PC-3 (cell line): ENCODE measurements around the gene SCPEP1. TPM values are rescaled to one million over a fixed set of nuclear protein-coding genes. Genes with fewer than 3 reads are reported as not detected.

Source experiments
- ATAC-seq: fragments of 200-7000 bp; cut with Tn5 transposase; 2 replicates; pipeline ENCODE4 v1.9.1; 2020; ENCODE audit warnings: mild to moderate bottlenecking, moderate library complexity
- BruUV-seq: library from RNA; stranded (reverse); fragments of 400-500 nt; replicated peaks from 2 replicates; lab custom pipeline; 2021; lab: Mats Ljungman, UMichigan
- CTCF ChIA-PET: fragments of 300-600 bp; sonication (Branson Sonifier 250); formaldehyde crosslinking; loops from one replicate; lab custom pipeline; 2022; ENCODE audit warnings: antibody characterized with exemption; lab: Charles Lee
- POLR2A ChIA-PET: fragments of 300-600 bp; sonication (Branson Sonifier 250); formaldehyde crosslinking; loops from one replicate; lab custom pipeline; 2022; ENCODE audit warnings: antibody characterized with exemption; ENCODE audit not compliant: unreplicated experiment; lab: Charles Lee
- DNase-seq: peaks from one replicate; pipeline ENCODE4 v3.0.0-alpha.2; 2015
- H2AFZ ChIP-seq: fragments of 300-600 bp; sonication (generic); 2 replicates; pipeline ENCODE4 v1.6.0; 2016; ENCODE audit warnings: antibody characterized with exemption, low read length
- H3F3A ChIP-seq: fragments of 300-600 bp; sonication (generic); one replicate; pipeline ENCODE4 v1.6.0; 2017; ENCODE audit warnings: antibody characterized with exemption, low read length, control low read depth, mild to moderate bottlenecking; ENCODE audit not compliant: unreplicated experiment
- H3K27ac ChIP-seq: fragments of 300-600 bp; sonication (generic); 2 replicates; pipeline ENCODE4 v1.5.1; 2016; ENCODE audit warnings: mild to moderate bottlenecking, low read length
- H3K27me3 ChIP-seq: fragments of 300-600 bp; sonication (generic); 2 replicates; pipeline ENCODE4 v1.6.1; 2016; ENCODE audit warnings: low read length, mixed read lengths
- H3K36me3 ChIP-seq: fragments of 300-600 bp; sonication (generic); 2 replicates; pipeline ENCODE4 v1.6.1; 2016; ENCODE audit warnings: low read depth, mixed run types, low read length, mixed read lengths
- H3K4me1 ChIP-seq: fragments of 300-600 bp; sonication (generic); 2 replicates; pipeline ENCODE4 v1.5.1; 2016; ENCODE audit warnings: low read length; ENCODE audit not compliant: insufficient read depth
- H3K4me2 ChIP-seq: fragments of 300-600 bp; sonication (generic); 2 replicates; pipeline ENCODE4 v1.6.0; 2016; ENCODE audit warnings: low read length
- H3K4me3 ChIP-seq: fragments of 300-600 bp; sonication (generic); 2 replicates; pipeline ENCODE4 v1.5.1; 2016; ENCODE audit warnings: mild to moderate bottlenecking, low read length, mixed read lengths
- H3K79me2 ChIP-seq: fragments of 300-600 bp; sonication (generic); 2 replicates; pipeline ENCODE4 v1.6.1; 2017; ENCODE audit warnings: low read length, mixed read lengths
- H3K9ac ChIP-seq: fragments of 300-600 bp; sonication (generic); 2 replicates; pipeline ENCODE4 v1.6.0; 2016; ENCODE audit warnings: mild to moderate bottlenecking, low read length
- H3K9me2 ChIP-seq: fragments of 300-600 bp; sonication (generic); replicated peaks from 2 replicates; pipeline ENCODE4 v1.6.1; 2016; ENCODE audit warnings: mixed run types, low read length, mixed read lengths
- H3K9me3 ChIP-seq: fragments of 300-600 bp; sonication (generic); 2 replicates; pipeline ENCODE4 v1.6.1; 2016; ENCODE audit warnings: low read length, mixed read lengths
- H4K20me1 ChIP-seq: fragments of 300-600 bp; sonication (generic); 2 replicates; pipeline ENCODE4 v1.6.1; 2016; ENCODE audit warnings: low read length, mixed read lengths
- EZH2 ChIP-seq: fragments of 300-600 bp; sonication (generic); IDR thresholded peaks from one replicate; pipeline ENCODE4 v1.6.1; 2017; ENCODE audit warnings: antibody characterized with exemption, mild to moderate bottlenecking, low read length; ENCODE audit not compliant: unreplicated experiment
- EZH2phosphoT487 ChIP-seq: fragments of 300-600 bp; sonication (generic); IDR thresholded peaks from 2 replicates; pipeline ENCODE4 v1.6.1; 2018; ENCODE audit warnings: mild to moderate bottlenecking, antibody characterized with exemption, low read length, borderline replicate concordance
- intact Hi-C: fragments of 100-400 bp; cut with micrococcal nuclease; formaldehyde crosslinking; loops from 2 replicates; pipeline ENCODE4 v1.9.0; 2023
- total RNA-seq: library from RNA; depleted of rRNA; stranded (reverse); fragments of >200 nt; gene quantifications from 2 replicates; pipeline ENCODE4 v1.2.3, GENCODE V29; 2014
- TF ChIP-seq, protein P1 (sequence below): fragments of 300-600 bp; sonication (generic); conservative IDR thresholded peaks from 2 replicates; pipeline ENCODE4 v1.5.1; 2017; ENCODE audit warnings: antibody characterized with exemption, low read depth, mild to moderate bottlenecking, low read length

SCPEP1 gene
- total RNA-seq, 1 experiment from 2014 or later = 73.3 TPM

DNA sequence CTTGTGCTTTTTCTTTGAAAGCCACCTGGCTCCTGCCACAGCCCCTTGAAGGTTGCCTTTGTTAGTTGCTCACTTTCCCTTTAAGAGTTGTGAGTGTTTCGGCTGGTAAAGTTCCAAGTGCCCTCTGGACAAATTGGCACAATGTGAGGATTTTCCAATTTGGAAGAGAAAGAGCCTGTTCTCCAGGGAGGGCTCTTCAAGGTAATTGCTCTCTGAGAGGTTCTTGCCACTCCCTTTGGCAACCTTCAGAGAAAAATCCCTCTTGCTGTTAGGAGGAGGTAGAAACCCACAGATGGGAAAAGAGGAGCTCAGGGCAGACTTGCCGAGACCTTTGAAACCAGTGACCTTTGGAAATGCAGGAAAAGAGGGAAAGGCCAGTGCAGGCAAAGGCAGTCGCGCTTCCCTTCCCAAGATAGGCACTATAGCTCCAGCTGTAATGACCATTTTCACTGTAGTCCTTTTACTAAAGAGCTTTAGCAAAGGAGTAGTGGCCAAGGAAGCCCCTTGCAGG is 58.1 kb downstream of the SCPEP1 start:
- BruUV-seq = no TSS peak
- Histone ChIP-seq H3F3A (no peaks in the 10 kb centered on the region), H2AFZ (peak overlapping the region; percentile 47), H3K9me3 (no peaks in the 10 kb centered on the region), H3K27me3 (no peaks in the 10 kb centered on the region), H3K27ac (peak overlapping the region; percentile 8; the same call in 1 of the 2 replicates), H3K9me2 (no peaks in the 10 kb centered on the region), H3K4me3 (no peak overlapping the region), H3K4me2 (peak overlapping the region; percentile 28), H3K79me2 (no peaks in the 10 kb centered on the region), H4K20me1 (no peaks in the 10 kb centered on the region), H3K4me1 (peaks cover 27% of the 10 kb centered on the region), H3K9ac (no peak overlapping the region), H3K36me3 (no peaks in the 10 kb centered on the region)
- intact Hi-C loops = no loop called here
- CTCF ChIA-PET = no interaction called here
- TF ChIP-seq EZH2 (no peak), EZH2phosphoT487 (no peak)
- TF ChIP-seq, protein P1, sequence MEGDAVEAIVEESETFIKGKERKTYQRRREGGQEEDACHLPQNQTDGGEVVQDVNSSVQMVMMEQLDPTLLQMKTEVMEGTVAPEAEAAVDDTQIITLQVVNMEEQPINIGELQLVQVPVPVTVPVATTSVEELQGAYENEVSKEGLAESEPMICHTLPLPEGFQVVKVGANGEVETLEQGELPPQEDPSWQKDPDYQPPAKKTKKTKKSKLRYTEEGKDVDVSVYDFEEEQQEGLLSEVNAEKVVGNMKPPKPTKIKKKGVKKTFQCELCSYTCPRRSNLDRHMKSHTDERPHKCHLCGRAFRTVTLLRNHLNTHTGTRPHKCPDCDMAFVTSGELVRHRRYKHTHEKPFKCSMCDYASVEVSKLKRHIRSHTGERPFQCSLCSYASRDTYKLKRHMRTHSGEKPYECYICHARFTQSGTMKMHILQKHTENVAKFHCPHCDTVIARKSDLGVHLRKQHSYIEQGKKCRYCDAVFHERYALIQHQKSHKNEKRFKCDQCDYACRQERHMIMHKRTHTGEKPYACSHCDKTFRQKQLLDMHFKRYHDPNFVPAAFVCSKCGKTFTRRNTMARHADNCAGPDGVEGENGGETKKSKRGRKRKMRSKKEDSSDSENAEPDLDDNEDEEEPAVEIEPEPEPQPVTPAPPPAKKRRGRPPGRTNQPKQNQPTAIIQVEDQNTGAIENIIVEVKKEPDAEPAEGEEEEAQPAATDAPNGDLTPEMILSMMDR = no peak
- ATAC-seq = peak; percentile 19; the same call in 1 of the 2 replicates
- DNase-seq = peak; percentile 66
- POLR2A ChIA-PET = no interaction called here

DNA sequence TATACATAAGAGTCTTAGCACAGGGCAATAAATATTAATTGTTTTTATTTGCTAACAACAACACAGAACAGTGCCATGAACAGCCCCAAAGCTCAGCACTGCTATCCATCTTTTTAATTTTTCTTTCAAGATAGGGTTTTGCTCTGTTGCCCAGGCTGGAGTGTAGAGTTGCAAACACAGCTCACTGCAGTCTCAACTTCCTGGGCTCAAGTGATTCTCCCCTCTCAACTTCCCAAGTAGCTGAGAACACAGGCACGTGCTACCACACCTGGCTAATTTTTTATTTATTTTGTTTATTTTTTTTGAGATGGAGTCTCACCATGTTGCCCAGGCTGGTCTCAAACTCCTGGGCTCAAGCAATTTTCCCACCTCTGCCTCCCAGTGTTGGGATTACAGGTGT is 59.5 kb downstream of the SCPEP1 start:
- TF ChIP-seq, protein P1 = no peak
- no peak for TF ChIP-seq EZH2
- no peak for TF ChIP-seq EZH2phosphoT487
- no peaks in the 10 kb centered on the region for H3K79me2 ChIP-seq
- H3K4me3 ChIP-seq = no peak overlapping the region
- ATAC-seq (no peak), DNase-seq (no peak)
- no TSS peak for BruUV-seq
- CTCF ChIA-PET = interaction anchor here (1.6 kb wide), 1 partner anchor 17 kb away, joined by 3 read pairs; no protein-coding TSS in a partner anchor
- H3K4me1 ChIP-seq = peaks cover 25% of the 10 kb centered on the region
- H3F3A ChIP-seq = no peaks in the 10 kb centered on the region
- H2AFZ ChIP-seq = no peak overlapping the region
- H3K4me2 ChIP-seq = no peak overlapping the region
- intact Hi-C loops = no loop called here
- no peak overlapping the region for H3K9ac ChIP-seq
- POLR2A ChIA-PET = interaction anchor here (0.6 kb wide), 1 partner anchor 668 kb away, joined by 7 read pairs; no protein-coding TSS in a partner anchor
- no peak overlapping the region for H3K27ac ChIP-seq
- no peaks in the 10 kb centered on the region for H3K9me3 ChIP-seq
- H4K20me1 ChIP-seq = no peaks in the 10 kb centered on the region
- H3K36me3 ChIP-seq = no peaks in the 10 kb centered on the region
- H3K27me3 ChIP-seq = no peaks in the 10 kb centered on the region
- H3K9me2 ChIP-seq = no peaks in the 10 kb centered on the region

DNA sequence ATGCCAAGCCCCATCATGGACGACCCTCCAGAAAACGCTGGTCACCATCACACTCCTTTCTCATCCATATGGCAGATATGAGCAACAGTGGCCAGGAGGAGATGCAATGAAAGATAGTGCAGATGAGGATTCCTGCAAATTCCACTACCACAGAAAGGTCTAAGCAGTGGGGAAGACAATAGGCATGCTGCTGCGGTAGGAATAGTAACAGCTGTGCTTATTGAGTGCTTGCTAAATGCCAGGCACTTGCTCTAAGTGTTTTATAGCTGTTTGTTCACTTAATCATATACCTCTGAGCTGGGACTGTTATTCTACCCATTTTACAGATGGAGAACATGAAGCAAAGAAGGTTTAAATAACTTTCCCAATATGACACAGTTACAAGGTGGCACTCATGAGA is 60.6 kb downstream of the SCPEP1 start:
- Histone ChIP-seq H3K4me1 (peaks cover 15% of the 10 kb centered on the region), H3K9me3 (no peaks in the 10 kb centered on the region), H3F3A (no peaks in the 10 kb centered on the region), H3K27me3 (no peaks in the 10 kb centered on the region), H3K79me2 (no peaks in the 10 kb centered on the region), H3K9me2 (no peaks in the 10 kb centered on the region), H2AFZ (no peak overlapping the region), H3K9ac (no peak overlapping the region), H3K36me3 (no peaks in the 10 kb centered on the region), H3K4me2 (no peak overlapping the region), H4K20me1 (no peaks in the 10 kb centered on the region), H3K4me3 (no peak overlapping the region), H3K27ac (no peak overlapping the region)
- ChIA-PET CTCF (interaction anchor here (1.6 kb wide), 1 partner anchor 16 kb away, joined by 3 read pairs; no protein-coding TSS in a partner anchor), POLR2A (no interaction called here)
- intact Hi-C loops = no loop called here
- TF ChIP-seq EZH2 (no peak), EZH2phosphoT487 (no peak)
- TF ChIP-seq, protein P1 = no peak
- BruUV-seq = no TSS peak
- no peak for DNase-seq
- ATAC-seq = no peak
